Mucosa of descending colon (tissue), 3 donors: ENCODE results near the gene FKBP3. TPM values are rescaled to one million over a fixed set of nuclear protein-coding genes. Genes with fewer than 3 reads are reported as not detected.

Experiments
- ATAC-seq: fragments of 200-7000 bp; cut with Tn5 transposase; one replicate; pipeline ENCODE4 v1.9.1; 2020; ENCODE audit warnings: mild to moderate bottlenecking, moderate library complexity
- DNase-seq, 3 donors: peaks; one replicate each; pipeline ENCODE4 v3.0.0-alpha.2; 2020
- H3K36me3 ChIP-seq: fragments of 200-600 bp; one replicate; pipeline ENCODE4 v1.8.0; 2021; ENCODE audit warnings: low read depth, mild to moderate bottlenecking
- H3K4me1 ChIP-seq: fragments of 200-600 bp; one replicate; pipeline ENCODE4 v1.8.0; 2021; ENCODE audit warnings: low read depth, mild to moderate bottlenecking
- H3K4me3 ChIP-seq: fragments of 200-600 bp; one replicate; pipeline ENCODE4 v1.8.0; 2021; ENCODE audit warnings: mild to moderate bottlenecking
- H3K9me3 ChIP-seq: fragments of 200-600 bp; one replicate; pipeline ENCODE4 v1.8.0; 2021; ENCODE audit warnings: mild to moderate bottlenecking
- CTCF ChIP-seq: fragments of 200-600 bp; IDR thresholded peaks from one replicate; pipeline ENCODE4 v1.8.0; 2022; ENCODE audit warnings: antibody characterized with exemption, mild to moderate bottlenecking
- intact Hi-C, 2 donors: fragments of 100-400 bp; cut with DNase I in 1 of 2; cut with micrococcal nuclease in 1 of 2; formaldehyde crosslinking; loops; one replicate each; pipeline versions ENCODE4 v1.11.0 to v1.11.1; 2022; cut with DNase I, micrococcal nuclease
- long read RNA-seq, 2 donors: library from polyadenylated mRNA; unstranded; transcript quantifications; one replicate each; pipeline ENCODE4 v2.0.0, GENCODE V29; 2019 to 2021
- total RNA-seq, 3 donors: library from RNA; stranded (reverse); fragmentation: NEBNext Ultra II Directional in 2 of 3; extraction: Animal tissue kit (Norgen Biotek cat#: 25700) in 2 of 3; gene quantifications; one replicate each; pipeline versions ENCODE4 v1.2.1 to v1.2.4, GENCODE V29; 2021 to 2023
- donor health status: DM: no; HTN: no; CAD: no; lungs with moderate emphysema.
- donor health status: DM: no; HTN: no; CAD: no.
- donor health status: DM: no; HTN: yes; CAD: no.

FKBP3 gene
- total RNA-seq, result 10 to 100 TPM; 46.2 to 51.7 (median 46.2) TPM
- long read RNA-seq, donor 1, transcript FKBP3-202 (7 exons, 1,346 nt), result major isoform, 31 of 37 reads
- long read RNA-seq, donor 1, partial matches to known transcripts, result 3 of 37 reads
- long read RNA-seq, donor 1, other reads (novel, unspliced or antisense), result 3 of 37 reads
- long read RNA-seq, donor 2, transcript FKBP3-202 (7 exons, 1,346 nt), result major isoform, 11 of 27 reads
- long read RNA-seq, donor 2, partial matches to known transcripts, result 15 of 27 reads
- long read RNA-seq, donor 2, other reads (novel, unspliced or antisense), result 1 of 27 reads

GRCh38 chr14:45134051-45134958, at the start of gene FKBP3:
FKBP3 (minus strand) TSS chr14:45134481; CDS start chr14:45134456, 25 bp downstream.
- Histone ChIP-seq H3K9me3 (no peaks in the 10 kb centered on the region), H3K4me1 (peaks cover 13% of the 10 kb centered on the region), H3K4me3 (peak within 1 kb of the TSS; percentile 41), H3K36me3 (no peaks in the 10 kb centered on the region)
- DNase-seq, result peak; percentile 96 to 97 (median 97)
- ATAC-seq, result peak; percentile 96
- intact Hi-C loops, result no loop called here
- TF ChIP-seq CTCF, result no peak

DNA sequence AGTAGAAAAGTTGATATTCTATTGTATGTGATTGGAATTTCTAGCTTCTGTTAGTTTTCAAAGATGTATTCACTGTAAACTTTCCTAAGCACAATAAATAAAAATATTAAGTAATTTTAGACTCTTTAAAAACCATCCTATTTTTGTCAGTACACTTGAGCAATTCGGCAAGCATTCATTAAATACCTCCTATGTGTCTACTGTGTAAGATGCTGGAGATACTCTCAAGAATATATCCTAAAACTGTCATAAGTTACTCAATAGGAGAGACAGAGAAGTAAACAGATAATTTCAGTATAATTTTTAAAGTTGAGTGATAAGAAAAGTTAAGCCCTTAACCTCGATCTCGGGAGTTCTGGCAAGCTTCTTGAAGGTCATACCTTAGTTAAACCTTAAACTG, 47.5 kb upstream of the FKBP3 start:
- ATAC-seq, result no peak
- no peak overlapping the region for H3K4me3 ChIP-seq
- H3K9me3 ChIP-seq, result no peaks in the 10 kb centered on the region
- intact Hi-C loops, result no loop called here
- TF ChIP-seq CTCF, result no peak
- no peaks in the 10 kb centered on the region for H3K4me1 ChIP-seq
- H3K36me3 ChIP-seq, result no peaks in the 10 kb centered on the region
- DNase-seq, result no peak

- no peak for TF ChIP-seq CTCF
- intact Hi-C loops, result no loop called here
- Histone ChIP-seq H3K4me1 (no peaks in the 10 kb centered on the region), H3K36me3 (no peaks in the 10 kb centered on the region), H3K4me3 (no peak overlapping the region), H3K9me3 (no peaks in the 10 kb centered on the region)
- no peak for ATAC-seq
- no peak for DNase-seq
These were observed 47.0 kb upstream of the FKBP3 start for GRCh38 chr14:45181329-45181728.

GRCh38 chr14:45177076-45177475, 42.8 kb upstream of the FKBP3 start:
- TF ChIP-seq CTCF, result no peak
- ATAC-seq, result no peak
- DNase-seq, result no peak

GRCh38 chr14:45169906-45170305, 35.6 kb upstream of the FKBP3 start:
- no peaks in the 10 kb centered on the region for H3K36me3 ChIP-seq
- no peak for TF ChIP-seq CTCF
- no peaks in the 10 kb centered on the region for H3K9me3 ChIP-seq
- no peak overlapping the region for H3K4me3 ChIP-seq
- intact Hi-C loops, result no loop called here
- DNase-seq (no peak), ATAC-seq (no peak)
- H3K4me1 ChIP-seq, result no peaks in the 10 kb centered on the region

More at GRCh38 chr14:45177076-45177475, 42.8 kb upstream of the FKBP3 start:
- Histone ChIP-seq H3K9me3 (no peaks in the 10 kb centered on the region), H3K36me3 (no peaks in the 10 kb centered on the region), H3K4me1 (no peaks in the 10 kb centered on the region), H3K4me3 (no peak overlapping the region)
- intact Hi-C loops, result no loop called here
